ENCODE data around the gene ALK.

- TF ChIP-seq EZH2 (IDR thresholded peaks at IDR 0.05) (no peak), POLR2AphosphoS5 (IDR thresholded peaks at IDR 0.05; ENCODE audit: borderline replicate concordance, low read depth, low read length) (no peak), FOXP2 (optimal IDR thresholded peaks at IDR 0.05; ENCODE audit: control extremely low read depth, extremely low read length, insufficient read depth) (no peak)
Observed at GRCh38 chr2:29317077-29317517, 604.3 kb downstream of the ALK start.
